ENCODE data around the gene GALNT4. TPM values are rescaled to one million over a fixed set of nuclear protein-coding genes. Genes with fewer than 3 reads are reported as not detected.

GALNT4 gene
- total RNA-seq, 3 donors from 2014 or later, result 5.3 to 11.1 (median 7.2) TPM

GRCh38 chr12:89497005-89497404 is 27.6 kb downstream of the GALNT4 start:
- TF ChIP-seq CTCF (IDR thresholded peaks at IDR 0.05) (no peak), POLR2A (IDR thresholded peaks at IDR 0.05) (no peak), POLR2AphosphoS5 (IDR thresholded peaks at IDR 0.05) (no peak)
- intact Hi-C loops (cut with DNase I; ENCODE audit: low total_unique reads), result loop anchor here (5.0 kb wide), 1 partner anchor 170 kb away; no protein-coding TSS in a partner anchor
- DNase-seq (ENCODE audit: low spot score in 2 of 2), result no peak

GRCh38 chr12:89494411-89495231 is 30.0 kb downstream of the GALNT4 start:
- intact Hi-C loops (cut with DNase I; ENCODE audit: low total_unique reads), result loop anchor here (5.0 kb wide), 1 partner anchor 167 kb away; no protein-coding TSS in a partner anchor
- Histone ChIP-seq H3K4me3 (no peak overlapping the region), H3K27ac (no peak overlapping the region), H3K4me1 (no peaks in the 10 kb centered on the region), H3K9me3 (no peaks in the 10 kb centered on the region), H3K27me3 (no peaks in the 10 kb centered on the region), H3K36me3 (no peaks in the 10 kb centered on the region)
- DNase-seq (ENCODE audit: low spot score in 2 of 2), result no peak
- TF ChIP-seq CTCF (IDR thresholded peaks at IDR 0.05) (no peak), POLR2AphosphoS5 (IDR thresholded peaks at IDR 0.05) (no peak), POLR2A (IDR thresholded peaks at IDR 0.05) (no peak)

More at GRCh38 chr12:89497005-89497404, 27.6 kb downstream of the GALNT4 start:
- H3K9me3 ChIP-seq, result no peaks in the 10 kb centered on the region
- H3K27me3 ChIP-seq, result no peaks in the 10 kb centered on the region
- no peaks in the 10 kb centered on the region for H3K4me1 ChIP-seq
- H3K4me3 ChIP-seq, result no peak overlapping the region
- H3K36me3 ChIP-seq, result no peaks in the 10 kb centered on the region
- H3K27ac ChIP-seq, result no peak overlapping the region

- no peak for TF ChIP-seq POLR2AphosphoS5 (IDR thresholded peaks at IDR 0.05)
- no peak for TF ChIP-seq POLR2A (IDR thresholded peaks at IDR 0.05)
- TF ChIP-seq CTCF (IDR thresholded peaks at IDR 0.05), result no peak
- Histone ChIP-seq H3K9me3 (no peaks in the 10 kb centered on the region), H3K27me3 (no peaks in the 10 kb centered on the region), H3K27ac (no peak overlapping the region), H3K4me1 (no peaks in the 10 kb centered on the region), H3K36me3 (no peaks in the 10 kb centered on the region), H3K4me3 (no peak overlapping the region)
- intact Hi-C loops (cut with DNase I; ENCODE audit: low total_unique reads), result no loop called here
- DNase-seq (ENCODE audit: low spot score in 2 of 2), result no peak
These were observed 30.8 kb downstream of the GALNT4 start for GRCh38 chr12:89493670-89494302.

- Histone ChIP-seq H3K4me1 (no peaks in the 10 kb centered on the region), H3K36me3 (no peaks in the 10 kb centered on the region), H3K27me3 (no peaks in the 10 kb centered on the region), H3K9me3 (no peaks in the 10 kb centered on the region), H3K4me3 (no peak overlapping the region), H3K27ac (no peak overlapping the region)
- intact Hi-C loops (cut with DNase I; ENCODE audit: low total_unique reads), result no loop called here
- DNase-seq (ENCODE audit: low spot score in 2 of 2), result no peak
- TF ChIP-seq CTCF (IDR thresholded peaks at IDR 0.05), result no peak
- no peak for TF ChIP-seq POLR2A (IDR thresholded peaks at IDR 0.05)
- no peak for TF ChIP-seq POLR2AphosphoS5 (IDR thresholded peaks at IDR 0.05)
These were observed 31.7 kb downstream of the GALNT4 start for GRCh38 chr12:89492883-89493282.

- TF ChIP-seq POLR2A (IDR thresholded peaks at IDR 0.05), result no peak
- no peak for TF ChIP-seq POLR2AphosphoS5 (IDR thresholded peaks at IDR 0.05)
- no peak for TF ChIP-seq CTCF (IDR thresholded peaks at IDR 0.05)
- Histone ChIP-seq H3K27me3 (no peaks in the 10 kb centered on the region), H3K4me1 (no peaks in the 10 kb centered on the region), H3K36me3 (no peaks in the 10 kb centered on the region), H3K27ac (no peak overlapping the region), H3K9me3 (no peaks in the 10 kb centered on the region), H3K4me3 (no peak overlapping the region)
- intact Hi-C loops (cut with DNase I; ENCODE audit: low total_unique reads), result no loop called here
- DNase-seq (ENCODE audit: low spot score in 2 of 2), result no peak
These were observed 33.7 kb downstream of the GALNT4 start for GRCh38 chr12:89490922-89491321.

Measured in breast epithelium (tissue), 4 donors.